CD14-positive monocyte (primary cell): ENCODE measurements around the gene SGK2. TPM values are rescaled to one million over a fixed set of nuclear protein-coding genes. Genes with fewer than 3 reads are reported as not detected.
A peak's percentile ranks its signal among the peaks of the same experiment; 100 is the strongest.

Experiments
- DNase-seq, 3 donors: peaks; one replicate each; pipeline ENCODE4 v3.0.0-alpha.2; 2011 to 2022
- H2AFZ ChIP-seq: 2 replicates; pipeline ENCODE4 v1.6.0; 2012; ENCODE audit warnings: mild to moderate bottlenecking, low read depth, low read length, inconsistent platforms; ENCODE audit not compliant: insufficient read depth, poor library complexity, severe bottlenecking
- H3K27ac ChIP-seq, 2 donors: 1 replicate in 1 of 2; 2 replicates in 1 of 2; pipeline ENCODE4 v1.5.1; 2012 to 2013; ENCODE audit warnings: low read length in 2 of 2, control low read depth in 1 of 2, inconsistent platforms in 1 of 2, low read depth in 1 of 2, mild to moderate bottlenecking in 1 of 2
- H3K27me3 ChIP-seq, 2 donors: one replicate each; pipeline versions ENCODE4 v1.6.0 to v1.6.1; 2011 to 2013; ENCODE audit warnings: low read length in 2 of 2; ENCODE audit not compliant: control insufficient read depth in 2 of 2, insufficient read depth in 2 of 2
- H3K36me3 ChIP-seq, 2 donors: replicated peaks in 1 of 2; 1 replicate in 1 of 2; 2 replicates in 1 of 2; pipeline versions ENCODE4 v1.5.1 to v1.6.1; 2012 to 2013; ENCODE audit warnings: low read length in 2 of 2, control low read depth in 1 of 2, inconsistent platforms in 1 of 2, mild to moderate bottlenecking in 1 of 2; ENCODE audit not compliant: insufficient read depth in 2 of 2, control insufficient read depth in 1 of 2
- H3K4me1 ChIP-seq, 2 donors: 1 replicate in 1 of 2; 2 replicates in 1 of 2; pipeline versions ENCODE4 v1.5.1 to v1.6.1; 2012 to 2013; ENCODE audit warnings: low read length in 2 of 2, control low read depth in 1 of 2, inconsistent platforms in 1 of 2, mild to moderate bottlenecking in 1 of 2, moderate library complexity in 1 of 2; ENCODE audit not compliant: insufficient read depth in 2 of 2, control insufficient read depth in 1 of 2
- H3K4me2 ChIP-seq: replicated peaks from 2 replicates; pipeline ENCODE3; 2012; ENCODE audit warnings: low read length, moderate library complexity, mild to moderate bottlenecking; ENCODE audit not compliant: poor library complexity, severe bottlenecking; ENCODE audit errors: extremely low read depth
- H3K4me3 ChIP-seq, 3 experiments: fragments of 200-600 bp in 1 of 3; sonication (generic) in 1 of 3; replicated peaks in 1 of 3; 1 replicate in 2 of 3; 2 replicates in 1 of 3; pipeline ENCODE4 v1.5.1; 2011 to 2013; ENCODE audit warnings: low read length in 3 of 3, mild to moderate bottlenecking in 3 of 3, control low read depth in 2 of 3, low read depth in 2 of 3, inconsistent platforms in 1 of 3, moderate library complexity in 1 of 3
- H3K79me2 ChIP-seq: 2 replicates; pipeline ENCODE4 v1.6.0; 2012; ENCODE audit warnings: mild to moderate bottlenecking, control low read depth, inconsistent platforms, low read length, moderate library complexity; ENCODE audit not compliant: insufficient read depth
- H3K9ac ChIP-seq: 2 replicates; pipeline ENCODE4 v1.6.0; 2017; ENCODE audit warnings: low read length, mild to moderate bottlenecking; ENCODE audit not compliant: insufficient read depth, poor library complexity, severe bottlenecking
- H3K9me3 ChIP-seq, 2 donors: replicated peaks in 1 of 2; 1 replicate in 1 of 2; 2 replicates in 1 of 2; pipeline versions ENCODE4 v1.5.1 to v1.6.1; 2012 to 2013; ENCODE audit warnings: low read length in 2 of 2, control low read depth in 1 of 2; ENCODE audit not compliant: control insufficient read depth in 1 of 2, insufficient read depth in 1 of 2
- H4K20me1 ChIP-seq: 2 replicates; pipeline ENCODE4 v1.6.0; 2012; ENCODE audit warnings: mild to moderate bottlenecking, low read length, control low read depth, moderate library complexity; ENCODE audit not compliant: insufficient read depth
- H3K27ac Mint-ChIP-seq, 7 donors: one replicate each; pipeline ENCODE4 v1.8.0; 2020; ENCODE audit warnings: mild to moderate bottlenecking in 7 of 7, mixed read lengths in 7 of 7, moderate library complexity in 6 of 7, inconsistent platforms in 2 of 7
- H3K27me3 Mint-ChIP-seq, 3 donors: one replicate each; pipeline ENCODE4 v1.8.0; 2021 to 2022; ENCODE audit warnings: low read depth in 3 of 3, mild to moderate bottlenecking in 3 of 3, mixed read lengths in 3 of 3, moderate library complexity in 3 of 3, inconsistent platforms in 1 of 3
- H3K36me3 Mint-ChIP-seq, 2 donors: one replicate each; pipeline ENCODE4 v1.8.0; 2020; ENCODE audit warnings: mixed read lengths in 2 of 2, inconsistent platforms in 1 of 2, mild to moderate bottlenecking in 1 of 2
- H3K4me1 Mint-ChIP-seq: one replicate; pipeline ENCODE4 v1.8.0; 2020; ENCODE audit warnings: mild to moderate bottlenecking, mixed read lengths
- H3K4me3 Mint-ChIP-seq, 2 donors: one replicate each; pipeline ENCODE4 v1.8.0; 2020; ENCODE audit warnings: mild to moderate bottlenecking in 2 of 2, mixed read lengths in 2 of 2, moderate library complexity in 1 of 2
- H3K9me3 Mint-ChIP-seq, 7 donors: one replicate each; pipeline ENCODE4 v1.8.0; 2020 to 2022; ENCODE audit warnings: mixed read lengths in 7 of 7, mild to moderate bottlenecking in 6 of 7, moderate library complexity in 6 of 7, inconsistent platforms in 2 of 7
- CTCF ChIP-seq: fragments of 200-600 bp; IDR thresholded peaks from one replicate; pipeline ENCODE4 v1.8.0; 2022; ENCODE audit warnings: antibody characterized with exemption, mild to moderate bottlenecking
- WGBS: methylation state at CpG from one replicate; pipeline ENCODE4 v1.1.5; 2013; ENCODE audit warnings: missing lambda C conversion rate; ENCODE audit not compliant: insufficient coverage; 5-methylcytosine and 5-hydroxymethylcytosine counted together
- intact Hi-C, 2 donors: fragments of 100-400 bp; cut with micrococcal nuclease; formaldehyde crosslinking; loops; one replicate each; pipeline versions ENCODE4 v1.15.0 to v1.15.1; 2023
- polyA plus RNA-seq, 3 donors: library from polyadenylated mRNA; depleted of rRNA in 1 of 3; unstranded in 2 of 3; stranded (reverse) in 1 of 3; fragments of 300-500 nt in 2 of 3; fragments of >200 nt in 1 of 3; fragmentation: Illumina TruSeq in 2 of 3; gene quantifications; 1 replicate in 2 of 3; 2 replicates in 1 of 3; pipeline ENCODE4 v1.2.3, GENCODE V29; 2012 to 2021

SGK2 gene
- polyA plus RNA-seq, 3 donors: 0.17 TPM; not detected in 2

GRCh38 chr20:43560974-43561373, 2.1 kb downstream of the SGK2 start:
- H3K4me1 Mint-ChIP-seq: peaks cover 27% of the 10 kb centered on the region
- Histone ChIP-seq H3K4me2 (no peak overlapping the region), H3K36me3 (no peaks in the 10 kb centered on the region), H3K27me3 (no peaks in the 10 kb centered on the region), H4K20me1 (no peaks in the 10 kb centered on the region), H3K9ac (no peak overlapping the region), H3K27ac (no peak overlapping the region), H3K4me1 (peaks cover 25 to 26% of the 10 kb centered on the region in 2 donors), H3K4me3 (no peak overlapping the region), H3K9me3 (no peaks in the 10 kb centered on the region), H2AFZ (no peak overlapping the region), H3K79me2 (no peaks in the 10 kb centered on the region)
- H3K4me3 Mint-ChIP-seq: no peak overlapping the region
- peaks cover 0 to 2% (median 0%) of the 10 kb centered on the region in 7 donors for H3K9me3 Mint-ChIP-seq
- no peak for TF ChIP-seq CTCF
- intact Hi-C loops: no loop called here
- WGBS: no CpG with 5 or more reads among the region's 3 CpGs
- H3K27ac Mint-ChIP-seq: no peak overlapping the region
- H3K36me3 Mint-ChIP-seq: no peaks in the 10 kb centered on the region
- DNase-seq: no peak
- H3K27me3 Mint-ChIP-seq: peaks cover 0 to 2% (median 0%) of the 10 kb centered on the region in 3 donors

GRCh38 chr20:43563429-43563828, 4.6 kb downstream of the SGK2 start:
- Histone ChIP-seq H3K27me3 (no peaks in the 10 kb centered on the region), H3K4me1 (peaks cover 3 to 6% of the 10 kb centered on the region in 2 donors), H3K27ac (no peak overlapping the region), H3K9me3 (no peaks in the 10 kb centered on the region), H4K20me1 (no peaks in the 10 kb centered on the region), H3K79me2 (no peaks in the 10 kb centered on the region), H3K36me3 (no peaks in the 10 kb centered on the region), H3K9ac (no peak overlapping the region), H3K4me3 (no peak overlapping the region), H3K4me2 (no peak overlapping the region), H2AFZ (no peak overlapping the region)
- TF ChIP-seq CTCF: no peak
- H3K27me3 Mint-ChIP-seq: peaks cover 0 to 2% (median 0%) of the 10 kb centered on the region in 3 donors
- WGBS: 69% methylated on average over 3 of the region's 3 CpGs
- DNase-seq: no peak
- H3K27ac Mint-ChIP-seq: peak overlapping the region in 1 of 7 donors; percentile 29
- intact Hi-C loops: no loop called here
- H3K4me3 Mint-ChIP-seq: no peak overlapping the region
- H3K36me3 Mint-ChIP-seq: no peaks in the 10 kb centered on the region
- peaks cover 15% of the 10 kb centered on the region for H3K4me1 Mint-ChIP-seq
- peaks cover 0 to 2% (median 0%) of the 10 kb centered on the region in 7 donors for H3K9me3 Mint-ChIP-seq
